Pons (tissue), 1 donor: ENCODE results near the gene B4GALT4.
"Not testable (repeated sequence)": the region's sequence is repeated elsewhere in the genome, so short reads cannot be mapped to it uniquely, and the experiment has no call there.

Source experiments
- DNase-seq: peaks from one replicate; pipeline ENCODE4 v3.0.0-alpha.2; 2016; ENCODE audit warnings: low spot score

B4GALT4 gene

GRCh38 chr3:119205209-119205608 lies 35.5 kb downstream of the B4GALT4 start:
- no peak for DNase-seq

- no peak for DNase-seq
Observed at GRCh38 chr3:119195911-119196310, 44.8 kb downstream of the B4GALT4 start.

DNA sequence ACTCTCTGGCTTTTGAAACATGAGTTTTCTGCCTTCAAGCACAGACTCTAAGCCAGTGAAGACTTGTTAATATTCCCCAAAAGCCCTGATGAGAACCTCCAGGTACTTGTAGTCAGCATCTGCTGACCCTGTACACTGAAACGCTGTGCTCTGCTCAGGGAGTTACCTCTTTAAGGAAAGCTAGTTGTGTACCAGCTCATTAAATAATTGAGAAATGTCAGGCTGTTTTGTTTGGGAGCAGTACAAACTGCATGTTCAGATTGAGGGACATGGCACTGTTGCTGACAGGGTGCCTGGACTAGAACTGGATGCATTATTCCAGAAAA lies 45.6 kb downstream of the B4GALT4 start:
- no peak for DNase-seq

DNA sequence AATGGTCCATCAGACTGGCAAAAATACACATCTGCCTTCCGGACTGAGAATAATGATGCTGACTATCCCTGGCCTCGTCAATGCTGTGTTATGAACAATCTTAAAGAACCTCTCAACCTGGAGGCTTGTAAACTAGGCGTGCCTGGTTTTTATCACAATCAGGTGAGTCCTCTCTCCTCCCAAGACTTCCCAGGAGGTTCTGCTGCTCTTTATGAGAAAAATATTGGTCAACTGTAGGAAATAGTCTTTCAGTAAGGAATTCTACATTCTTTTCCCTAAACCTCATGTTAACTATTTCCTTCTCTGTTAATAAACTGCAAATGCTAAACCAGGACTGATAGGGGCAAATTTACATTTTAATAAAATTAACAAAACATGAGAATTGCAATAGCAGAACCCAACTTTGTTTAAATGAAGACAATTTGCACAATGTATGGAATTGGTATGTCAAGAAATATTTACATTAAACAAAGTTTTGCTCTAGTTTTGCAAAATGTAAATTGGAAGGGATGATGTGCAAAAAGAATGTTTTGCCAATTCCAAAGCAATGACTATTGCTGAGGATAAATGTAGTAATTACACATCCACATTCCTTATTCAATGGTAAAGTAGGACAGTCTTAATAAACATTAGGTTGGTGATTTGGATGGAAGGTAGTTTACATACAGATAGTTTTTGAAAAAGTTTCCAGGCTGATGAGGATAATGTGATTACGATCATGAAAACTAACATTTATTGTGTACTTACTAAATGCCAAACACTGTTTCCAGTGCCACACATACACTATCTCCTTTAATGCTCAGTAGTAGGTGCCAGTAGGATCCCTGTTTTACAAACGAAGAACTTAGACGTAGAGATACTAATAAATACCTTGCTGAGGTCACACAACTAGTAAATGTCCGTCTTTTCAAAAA lies 46.2 kb downstream of the B4GALT4 start:
- DNase-seq = no peak

- DNase-seq = no peak
Observed at GRCh38 chr3:119191800-119192199, 48.9 kb downstream of the B4GALT4 start.

DNA sequence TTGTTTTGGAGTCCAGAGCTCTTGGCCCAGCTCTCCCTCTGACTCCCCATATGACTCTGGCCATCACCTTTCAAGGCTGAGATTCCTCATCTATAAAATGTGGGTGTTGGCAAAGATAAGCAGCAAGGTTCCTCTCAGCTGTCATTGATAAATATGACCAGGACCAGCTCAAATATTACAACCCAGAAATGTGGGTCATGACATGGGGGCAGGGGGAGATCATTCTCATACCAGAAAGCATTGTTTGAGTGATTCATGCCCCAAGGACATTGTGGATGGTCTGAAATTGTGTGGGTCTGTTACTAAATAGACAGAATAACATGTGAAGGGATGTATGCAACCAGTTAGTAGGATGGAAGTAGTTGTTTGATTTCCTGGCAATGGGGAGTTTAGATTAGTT lies 53.4 kb downstream of the B4GALT4 start:
- no peak for DNase-seq

GRCh38 chr3:119184796-119185570 lies 55.7 kb downstream of the B4GALT4 start:
- no peak for DNase-seq

GRCh38 chr3:119184111-119184510 lies 56.6 kb downstream of the B4GALT4 start:
- DNase-seq = no peak

DNA sequence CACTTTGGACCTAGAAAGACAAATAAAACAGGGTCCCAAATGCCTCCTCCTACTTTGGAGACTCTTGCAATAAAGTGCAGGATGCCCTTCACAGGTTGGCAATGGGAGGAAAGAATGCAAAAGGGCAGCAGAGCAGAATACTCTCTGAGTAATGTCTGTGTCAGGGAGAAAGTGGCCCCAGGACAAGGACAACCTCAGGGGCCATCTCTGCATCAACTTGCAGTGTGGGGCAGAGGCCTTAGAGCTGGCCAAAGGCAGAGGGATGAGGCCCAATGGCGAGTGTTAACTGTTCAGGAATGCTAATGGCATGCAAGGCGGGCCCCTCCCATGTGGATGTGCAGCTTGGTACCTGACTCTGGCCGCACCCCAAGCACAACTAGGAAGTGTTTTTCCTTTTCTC lies 58.9 kb downstream of the B4GALT4 start:
- no peak for DNase-seq

GRCh38 chr3:119177321-119177720 lies 63.4 kb downstream of the B4GALT4 start:
- DNase-seq = no peak

GRCh38 chr3:119176778-119177177 lies 63.9 kb downstream of the B4GALT4 start:
- DNase-seq = no peak

- no peak for DNase-seq
Observed at GRCh38 chr3:119175872-119176756, 64.6 kb downstream of the B4GALT4 start.

GRCh38 chr3:119173325-119173724 lies 67.4 kb downstream of the B4GALT4 start, which contains the start of gene UPK1B:
Gene UPK1B, plus strand, starts transcription at chr3:119173598. Its CDS starts 13,144 bp downstream, at chr3:119186742.
- DNase-seq = no peak

DNA sequence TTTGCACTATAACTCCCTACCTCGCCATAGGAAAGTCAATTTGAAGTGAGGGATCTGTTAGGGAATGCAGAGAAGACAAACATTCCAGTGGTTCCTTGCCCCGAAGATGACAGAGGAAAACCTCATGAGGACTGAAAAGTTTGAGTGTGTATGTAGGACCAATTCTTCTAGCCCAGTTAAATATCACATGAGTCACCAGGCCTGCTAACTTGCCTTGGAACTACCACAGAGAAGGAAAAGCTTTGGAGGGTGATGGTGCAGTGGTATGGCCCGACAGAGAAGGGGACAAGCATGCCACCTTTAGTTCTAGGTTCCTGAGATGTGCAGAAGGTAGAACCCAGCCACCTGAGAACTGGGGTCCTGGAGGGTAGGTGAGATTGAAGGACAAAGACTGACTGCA lies 69.9 kb downstream of the B4GALT4 start:
- no peak for DNase-seq

DNA sequence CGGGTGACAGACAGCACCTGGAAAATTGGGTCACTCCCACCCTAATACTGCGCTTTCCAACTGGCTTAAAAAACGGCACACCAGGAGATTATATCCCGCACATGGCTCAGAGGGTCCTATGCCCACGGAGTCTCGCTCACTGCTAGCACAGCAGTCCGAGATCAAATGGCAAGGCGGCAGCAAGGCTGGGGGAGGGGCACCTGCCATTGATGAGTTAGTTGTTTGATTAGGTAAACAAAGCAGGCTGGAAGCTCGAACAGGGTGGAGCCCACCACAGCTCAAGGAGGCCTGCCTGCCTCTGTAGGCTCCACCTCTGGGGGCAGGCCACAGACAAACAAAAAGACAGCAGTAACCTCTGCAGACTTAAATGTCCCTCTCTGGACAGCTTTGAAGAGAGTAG lies 75.9 kb downstream of the B4GALT4 start:
- DNase-seq = not testable (repeated sequence)
